Stimulated activated CD8-positive, alpha-beta memory T cell treated with anti-CD3 and anti-CD28 coated beads, Interleukin-4, amount 100 ng/mL, for 24 hours (primary cell): ENCODE results near the gene PFDN6.

Source experiments
- DNase-seq: peaks from one replicate; pipeline ENCODE4 v3.0.0-alpha.2; 2020; ENCODE audit warnings: low read depth

The PFDN6 gene

DNA sequence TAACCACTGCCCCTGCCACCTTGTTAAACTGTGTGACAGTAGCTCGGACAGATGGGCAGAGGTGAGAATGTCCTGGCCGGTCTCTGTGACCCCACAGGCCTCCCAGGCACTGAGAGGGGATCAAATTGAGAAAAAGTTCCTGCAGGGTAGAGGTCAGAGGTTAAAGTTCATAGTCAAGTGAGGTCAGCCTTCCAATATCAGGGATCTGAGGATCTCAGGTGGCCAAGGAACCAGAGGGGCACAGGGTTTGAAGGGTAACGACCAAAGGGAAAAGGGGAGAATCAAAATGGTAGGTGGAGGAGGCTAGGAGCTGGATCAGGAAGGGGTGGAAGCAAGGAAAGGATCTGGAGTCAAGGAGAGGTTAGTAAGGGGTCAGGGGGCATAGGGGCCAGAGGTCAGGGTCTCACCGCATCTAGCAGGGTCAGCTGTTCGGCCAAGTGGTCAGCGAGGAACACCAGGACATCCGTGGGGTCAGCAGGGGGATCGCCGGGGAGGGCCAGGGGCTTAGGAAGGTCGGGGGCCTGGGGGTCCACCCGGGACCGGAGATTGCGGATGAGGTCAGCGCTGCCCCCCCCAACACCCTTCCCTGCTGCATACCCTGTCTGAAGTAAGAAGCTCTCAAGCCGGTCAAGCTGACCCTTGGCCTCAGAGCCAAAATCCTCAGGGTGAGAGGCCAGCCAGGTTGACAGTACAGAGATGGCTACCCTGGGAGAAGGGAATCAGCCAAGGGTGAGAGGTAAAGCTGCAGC, 6.4 kb downstream of the PFDN6 start:
- DNase-seq: no peak

DNA sequence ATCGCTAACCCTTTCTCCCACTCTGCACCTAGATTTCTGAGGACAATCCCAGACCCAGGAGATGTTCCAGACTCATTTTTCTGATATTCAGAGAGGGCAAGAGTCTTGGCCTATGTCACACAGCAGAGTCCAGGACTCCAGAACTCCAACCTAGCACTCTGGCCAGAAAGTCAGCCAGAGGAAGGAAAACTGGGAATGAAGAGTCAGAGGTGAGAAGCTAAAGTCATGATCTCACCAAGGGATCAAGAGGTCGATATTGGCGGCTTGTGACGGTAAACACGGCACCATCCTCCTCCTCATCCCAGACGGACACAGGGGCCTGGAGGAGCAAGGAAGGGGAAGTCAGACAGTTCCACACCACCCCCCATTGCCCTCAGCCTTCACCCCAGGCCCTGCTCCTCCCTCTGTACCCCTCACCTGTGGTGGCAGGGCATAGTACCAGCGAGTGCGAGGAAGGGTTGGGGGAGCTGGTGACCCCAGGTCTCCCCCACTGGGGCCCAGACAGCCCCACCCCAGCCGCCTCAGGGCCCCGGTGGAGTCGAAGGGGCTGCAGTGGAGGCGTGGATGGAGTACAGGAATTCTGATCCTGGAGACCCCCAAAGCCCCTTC, 7.5 kb downstream of the PFDN6 start:
- no peak for DNase-seq

DNA sequence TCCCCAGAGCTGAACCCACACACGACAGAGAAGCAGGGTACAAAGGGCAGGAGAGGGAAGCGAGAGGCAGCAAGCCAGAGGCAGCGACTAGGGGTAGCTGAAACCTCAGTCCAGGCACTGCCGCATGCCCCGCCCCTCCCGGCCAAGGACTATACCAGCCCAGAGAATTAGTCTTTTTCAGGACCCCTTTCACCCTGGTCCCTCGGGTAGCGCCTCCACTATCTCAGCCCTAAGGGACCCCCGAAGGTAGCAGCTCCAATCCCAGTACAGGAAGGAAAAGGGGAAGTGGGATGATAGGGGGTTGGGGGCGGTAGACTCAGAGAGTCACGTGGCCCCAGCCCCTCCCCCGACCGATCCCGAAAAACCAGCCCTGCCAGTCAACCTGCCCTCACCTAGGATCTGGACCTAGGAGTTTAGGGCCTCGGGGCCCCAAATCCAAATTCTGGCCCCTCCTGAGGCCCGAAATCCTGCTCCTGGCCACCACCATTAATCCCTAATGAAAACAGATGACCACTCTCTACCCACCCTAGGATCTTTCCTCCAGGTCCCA, 8.1 kb downstream of the PFDN6 start:
- DNase-seq: no peak

DNA sequence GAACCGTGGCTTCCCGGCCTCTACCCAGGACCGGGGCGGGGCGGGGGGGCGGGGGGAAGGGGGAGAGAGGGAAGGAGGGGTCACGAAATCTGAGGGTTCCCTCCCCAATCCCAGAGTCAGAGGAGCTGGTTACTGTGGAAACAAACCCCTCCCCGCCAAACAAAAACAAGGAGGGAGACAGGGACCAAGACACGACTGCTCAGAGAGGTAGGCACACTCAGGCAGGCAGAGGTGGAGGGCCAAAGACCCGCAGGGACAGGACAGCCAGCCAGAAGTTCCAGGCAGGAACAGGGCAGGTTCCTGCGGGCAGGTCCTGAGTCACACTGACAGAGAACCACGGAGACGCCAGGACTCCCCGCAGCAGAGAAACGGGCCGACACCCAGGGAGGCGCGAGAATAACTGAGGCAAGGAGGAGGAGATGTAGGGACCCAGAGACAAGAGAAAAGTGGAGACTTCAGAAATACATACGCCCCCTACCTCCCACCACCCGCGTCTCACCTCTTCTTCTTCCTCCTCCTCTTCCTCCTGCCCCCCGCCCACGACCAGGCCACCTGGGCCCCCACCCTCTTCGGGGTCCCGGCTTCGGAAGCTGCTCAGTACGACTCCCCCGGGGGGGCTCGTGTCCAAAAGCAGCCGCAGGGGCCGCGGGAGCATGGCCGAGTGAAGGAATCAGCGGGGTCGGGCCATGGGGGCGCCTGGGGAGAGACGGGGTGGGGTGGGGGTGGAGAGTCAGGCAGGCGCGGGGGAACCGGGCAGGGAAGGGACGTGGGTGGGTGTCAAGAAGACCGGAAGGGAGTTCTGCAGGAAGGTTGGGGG, 8.8 kb downstream of the PFDN6 start:
- no peak for DNase-seq

DNA sequence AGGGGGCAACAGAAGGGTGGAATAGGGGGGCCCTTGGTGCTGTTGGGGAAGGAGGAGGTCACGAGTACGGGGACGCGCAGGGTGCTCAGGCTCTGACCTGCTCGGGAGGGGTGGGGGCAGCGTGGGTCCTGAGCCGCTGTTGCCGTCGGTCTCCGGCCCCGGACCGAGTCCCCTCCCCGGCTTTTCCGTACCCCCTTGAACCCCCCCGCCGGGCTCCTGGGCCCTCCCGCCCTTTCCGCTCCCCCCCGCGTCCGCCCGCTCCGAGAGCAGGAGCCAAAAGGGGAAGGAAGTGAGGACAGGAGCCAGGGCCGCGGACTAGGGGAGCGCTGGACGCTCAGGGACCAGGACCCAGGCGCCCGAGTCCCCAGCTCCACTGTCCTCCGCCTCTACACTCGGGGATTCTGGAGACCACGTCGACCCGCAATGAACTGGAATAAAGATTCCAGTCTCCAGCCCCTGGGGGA, 9.4 kb downstream of the PFDN6 start, which contains the start of gene RGL2:
Gene RGL2, minus strand, starts transcription at position 170 of the 464 bp plus-strand sequence. CDS start 332 bp downstream, outside the sequence.
- no peak for DNase-seq

DNA sequence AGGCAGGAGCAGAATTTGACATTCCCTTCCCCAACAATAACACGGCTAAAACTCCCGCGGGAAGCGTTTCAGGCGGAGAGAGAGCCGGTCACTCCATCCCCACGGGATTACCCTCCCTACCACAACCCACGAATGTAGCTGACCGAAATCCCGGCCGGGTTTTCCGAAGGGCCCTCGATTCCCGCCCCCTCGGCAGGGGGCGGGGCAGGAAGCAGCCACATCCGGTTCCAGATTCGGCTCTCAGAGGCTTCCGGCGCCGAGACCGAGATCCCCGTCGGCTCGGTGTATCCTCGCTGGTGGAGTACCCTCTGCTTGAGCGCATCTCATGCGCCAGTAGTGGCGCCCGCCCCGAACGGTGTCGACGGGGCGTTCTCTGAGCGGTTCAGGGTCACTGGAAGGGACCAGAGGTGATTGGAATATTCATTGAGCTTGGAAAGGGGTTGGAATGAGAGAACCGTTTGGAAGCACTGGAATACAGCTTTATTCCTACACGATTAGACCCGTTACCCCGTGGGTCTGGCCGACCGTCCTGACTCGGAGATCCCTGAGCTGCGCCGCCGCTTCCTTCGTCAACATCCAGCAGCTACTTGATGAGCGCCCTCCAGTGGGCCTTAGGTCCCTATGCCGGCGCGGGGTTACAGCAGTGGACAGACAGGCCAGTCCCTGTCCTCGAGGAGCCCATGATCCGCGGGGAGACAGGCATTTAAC, 10.0 kb downstream of the PFDN6 start:
- DNase-seq: peak; percentile 90

DNA sequence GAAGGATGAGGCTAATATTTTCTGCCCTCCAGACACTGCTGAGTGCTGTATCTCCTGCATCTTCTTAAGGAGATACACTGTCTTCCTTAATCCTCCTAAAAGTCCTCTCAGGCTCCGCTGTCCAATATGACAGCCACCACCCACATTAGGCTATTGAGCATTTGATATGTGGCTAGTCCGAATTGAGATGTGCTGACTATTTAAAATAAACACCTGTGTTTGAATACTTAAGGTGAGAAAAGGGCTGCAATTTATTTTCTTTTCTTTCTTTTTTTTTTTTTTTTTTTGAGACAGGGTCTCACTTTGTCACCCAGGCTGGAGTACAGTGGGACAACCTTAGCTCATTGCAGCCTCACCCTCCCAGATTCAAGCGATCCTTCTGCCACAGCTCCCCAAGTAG, 12.5 kb downstream of the PFDN6 start:
- no peak for DNase-seq

DNA sequence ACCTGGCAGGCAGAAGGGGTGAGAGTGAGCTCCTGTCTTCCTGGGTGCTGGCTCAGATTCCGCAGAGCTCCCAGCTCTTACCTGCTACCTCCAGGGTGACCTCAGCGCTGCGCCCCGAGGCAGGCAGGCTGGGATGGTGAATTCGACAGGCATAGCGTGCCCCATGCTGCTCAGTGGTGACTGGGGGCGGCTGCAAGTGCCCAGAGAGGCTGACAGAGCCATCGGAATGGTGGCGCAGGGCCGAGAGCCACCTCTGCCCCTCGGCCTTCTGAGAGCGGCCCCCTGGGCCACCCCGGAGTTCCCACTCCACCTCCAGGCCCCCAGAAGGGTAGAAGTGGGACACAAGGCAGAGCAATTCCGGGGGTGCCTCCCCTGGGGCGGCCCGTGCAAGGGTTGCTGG, 14.8 kb downstream of the PFDN6 start:
- DNase-seq: no peak

DNA sequence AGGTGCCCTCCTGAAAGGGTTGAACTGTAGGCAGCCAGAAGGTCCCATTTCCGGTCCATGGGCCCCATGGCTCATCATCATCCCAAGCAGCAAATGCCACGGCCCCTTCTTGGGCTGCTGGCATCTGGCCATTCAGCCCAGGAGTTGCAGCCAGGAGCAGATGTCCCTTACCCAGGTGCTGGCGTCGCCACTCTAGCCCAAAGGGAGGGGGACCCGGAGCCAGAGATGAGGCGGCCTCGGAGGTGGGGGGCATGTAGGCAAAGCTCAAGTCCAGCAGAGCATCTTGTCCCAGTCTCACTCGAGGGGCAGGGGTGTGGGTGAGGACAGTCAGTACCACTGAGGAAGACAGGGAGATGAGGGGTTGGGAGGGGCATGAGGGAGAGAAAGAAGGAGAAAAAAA, 15.7 kb downstream of the PFDN6 start:
- no peak for DNase-seq

DNA sequence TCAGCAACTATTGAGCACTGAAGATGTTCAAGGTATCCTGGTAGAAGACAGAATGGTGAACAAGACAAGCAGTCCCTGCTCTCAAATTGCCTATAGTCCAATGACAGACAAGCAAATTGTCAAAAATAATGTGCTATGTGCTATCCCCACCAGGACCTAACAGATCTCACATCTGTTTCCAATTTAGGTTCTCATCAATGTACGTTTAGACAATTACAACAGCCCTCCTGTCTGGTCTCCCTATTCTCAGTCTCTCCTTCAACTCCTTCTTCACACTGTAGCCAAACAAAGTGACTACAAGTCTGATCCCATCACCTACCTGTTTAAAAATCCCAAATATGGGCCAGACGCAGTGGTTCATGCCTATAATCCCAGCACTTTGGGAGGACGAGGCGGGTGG, 17.0 kb downstream of the PFDN6 start:
- no peak for DNase-seq

DNA sequence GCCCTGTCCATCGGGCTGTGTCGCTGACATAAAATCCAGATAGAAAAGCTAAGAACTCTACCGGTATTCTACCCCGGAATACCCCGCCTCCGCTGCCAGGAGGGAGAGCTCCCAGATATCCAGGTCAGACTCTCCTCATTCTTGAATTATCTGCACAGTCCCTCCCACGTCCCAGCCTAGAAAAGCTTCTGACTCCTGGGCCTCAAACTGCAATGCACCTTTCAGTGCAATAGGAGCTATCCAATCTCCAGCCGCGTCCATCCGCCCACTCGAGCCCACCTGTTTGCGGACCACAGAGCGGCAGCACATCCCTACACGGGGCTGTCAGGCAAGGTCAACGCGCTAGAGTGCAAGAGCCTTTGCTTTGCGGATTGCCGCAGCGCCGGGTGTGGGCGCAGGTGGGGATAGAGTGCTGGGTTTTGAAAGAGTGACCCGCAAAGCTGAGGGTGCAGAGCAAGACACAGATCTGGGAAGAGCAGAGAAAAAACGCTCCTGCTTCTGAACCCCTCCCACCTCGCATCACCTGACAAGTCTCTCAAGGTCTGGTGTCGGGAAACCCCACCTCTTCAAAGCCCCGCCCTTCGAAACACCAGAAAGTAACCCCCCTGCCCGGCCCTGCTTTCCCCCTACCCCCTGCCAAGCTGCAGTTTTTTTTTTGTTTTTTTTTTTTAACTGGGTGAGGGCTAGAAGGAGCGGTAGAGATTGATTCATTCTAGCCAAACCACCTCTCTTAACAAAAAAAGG, 23.1 kb downstream of the PFDN6 start:
- DNase-seq: peak; percentile 66

DNA sequence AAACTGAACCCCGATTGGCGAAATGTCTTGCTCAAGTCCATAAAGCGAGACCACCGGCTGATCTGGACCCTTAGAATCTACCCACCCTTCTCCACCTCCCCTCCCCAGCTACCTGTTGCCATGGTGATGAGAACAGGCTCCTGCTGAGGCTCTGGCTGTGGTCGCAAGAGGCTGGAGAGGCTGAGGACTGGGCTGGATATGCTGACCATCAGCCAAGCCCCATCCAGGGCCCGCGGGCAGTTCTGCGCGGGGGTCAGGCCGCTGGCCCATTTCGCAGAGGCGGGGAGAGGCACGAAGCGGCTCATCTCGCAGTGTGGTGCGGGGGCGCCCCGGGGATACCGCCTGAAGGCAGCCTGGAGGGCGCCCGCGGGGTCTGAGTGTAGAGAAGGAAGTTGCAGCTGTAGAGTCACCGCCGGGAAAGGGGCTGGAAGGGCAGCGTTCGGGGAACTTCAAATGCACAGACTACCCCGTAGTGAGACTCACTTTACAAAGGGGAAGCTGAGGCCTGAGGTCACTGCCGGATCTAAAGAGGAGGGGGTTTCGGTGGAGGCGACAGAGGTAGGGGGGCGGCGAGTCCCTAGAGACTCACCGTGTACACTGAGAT, 23.8 kb downstream of the PFDN6 start:
- peak; percentile 32 for DNase-seq

DNA sequence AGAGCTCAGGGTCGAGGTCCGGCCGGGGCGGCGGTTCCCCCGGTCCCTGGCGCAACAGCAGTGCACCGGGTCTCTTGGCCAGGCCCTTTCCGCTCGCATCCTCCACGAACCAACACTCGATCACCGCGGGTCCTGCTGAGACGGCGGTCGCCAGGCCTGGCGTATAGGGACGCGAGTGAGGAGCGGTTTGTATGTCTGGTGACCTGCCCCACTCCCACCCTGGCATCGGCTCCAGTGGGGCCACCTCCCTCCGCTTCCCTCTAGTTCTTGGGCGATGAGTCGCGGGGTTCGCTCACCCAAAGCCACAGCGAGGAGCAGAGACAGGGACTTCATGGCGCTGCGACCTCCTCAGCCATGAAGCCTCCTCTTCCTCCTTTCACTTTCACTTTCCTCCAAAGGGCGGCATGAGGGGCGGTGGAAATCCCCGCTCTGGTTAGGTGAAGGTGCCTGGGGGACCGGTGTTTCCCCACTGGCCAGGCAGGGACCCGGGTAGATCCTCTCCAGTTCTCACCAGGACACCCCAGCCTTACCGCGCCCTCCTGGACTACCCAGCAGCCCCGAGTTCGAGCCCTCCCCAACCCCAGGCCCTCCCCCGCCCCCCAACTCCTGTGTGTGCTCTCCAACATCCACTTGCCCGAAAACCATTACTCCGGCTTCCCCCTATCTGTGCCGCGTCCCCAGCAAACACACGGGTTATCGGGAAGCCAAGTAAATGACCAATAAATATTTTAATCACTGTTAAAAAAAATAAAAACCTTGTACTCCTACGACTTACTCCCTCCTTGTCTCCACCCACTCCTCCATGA, 24.5 kb downstream of the PFDN6 start, which contains the start of gene TAPBP:
Gene TAPBP, minus strand, starts transcription at position 370 of the 806 bp plus-strand sequence. Its CDS starts 37 bp downstream, at position 333.
- peak; percentile 74 for DNase-seq

DNA sequence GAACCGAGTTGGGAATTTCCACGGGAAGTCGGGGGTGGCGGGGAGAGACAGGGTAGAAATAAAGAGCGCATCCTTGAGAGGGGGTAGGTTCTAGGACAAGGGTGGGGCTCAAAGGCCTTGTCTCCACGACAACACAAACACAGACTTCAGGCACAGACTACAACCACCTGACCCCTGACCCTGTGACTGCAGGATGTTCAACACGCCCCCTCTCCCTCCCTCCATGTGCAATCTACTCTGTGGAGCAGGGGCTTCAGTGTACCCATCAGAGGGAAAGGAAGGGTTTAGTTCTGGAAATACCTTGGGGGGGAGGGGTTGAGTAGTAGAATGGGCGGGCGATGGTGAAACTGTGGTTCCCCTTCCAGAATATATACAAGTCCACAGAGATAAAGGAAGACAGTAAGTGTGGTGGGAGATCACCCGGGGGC, 25.1 kb downstream of the PFDN6 start:
- peak; percentile 49 for DNase-seq

DNA sequence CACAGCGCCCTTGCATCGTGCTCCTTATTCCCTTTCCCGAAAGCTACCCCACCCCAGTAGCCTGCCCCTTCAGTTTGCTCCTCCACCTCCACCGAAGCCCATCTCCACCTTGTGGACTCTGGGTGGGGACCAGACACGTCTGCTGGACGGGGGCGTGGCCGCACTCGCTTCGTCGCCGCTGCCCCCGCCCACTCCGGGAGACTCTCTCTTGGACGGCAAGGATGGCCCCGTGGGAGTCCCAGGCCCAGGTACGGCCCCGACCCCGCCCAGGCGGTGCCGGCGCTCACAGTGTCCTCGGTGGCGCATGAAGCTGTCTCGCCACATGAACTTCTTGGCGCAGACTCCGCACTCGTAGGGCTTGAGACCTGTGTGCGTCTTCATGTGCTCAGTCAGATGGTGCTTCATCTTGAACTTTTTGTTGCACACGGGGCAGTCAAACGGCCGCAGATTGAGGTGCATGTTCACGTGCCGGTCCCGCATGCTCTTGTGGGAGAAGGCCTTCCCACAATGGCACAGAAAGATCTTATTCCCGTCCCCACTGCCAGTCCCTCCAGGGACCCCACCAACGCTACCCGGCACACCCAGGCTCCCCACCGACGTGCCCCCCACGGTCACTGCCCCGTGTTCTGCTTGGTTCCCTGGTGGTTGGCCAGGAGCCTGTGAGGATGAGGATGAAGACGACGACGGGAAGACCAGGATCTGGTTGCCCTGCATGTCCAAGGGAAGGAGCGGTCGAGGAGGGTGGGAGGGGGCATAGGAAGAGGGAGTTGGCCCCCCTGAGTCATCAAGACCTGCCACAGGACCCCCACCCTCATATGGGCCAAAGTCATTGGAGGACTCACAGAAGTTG, 25.8 kb downstream of the PFDN6 start:
- DNase-seq: no peak

DNA sequence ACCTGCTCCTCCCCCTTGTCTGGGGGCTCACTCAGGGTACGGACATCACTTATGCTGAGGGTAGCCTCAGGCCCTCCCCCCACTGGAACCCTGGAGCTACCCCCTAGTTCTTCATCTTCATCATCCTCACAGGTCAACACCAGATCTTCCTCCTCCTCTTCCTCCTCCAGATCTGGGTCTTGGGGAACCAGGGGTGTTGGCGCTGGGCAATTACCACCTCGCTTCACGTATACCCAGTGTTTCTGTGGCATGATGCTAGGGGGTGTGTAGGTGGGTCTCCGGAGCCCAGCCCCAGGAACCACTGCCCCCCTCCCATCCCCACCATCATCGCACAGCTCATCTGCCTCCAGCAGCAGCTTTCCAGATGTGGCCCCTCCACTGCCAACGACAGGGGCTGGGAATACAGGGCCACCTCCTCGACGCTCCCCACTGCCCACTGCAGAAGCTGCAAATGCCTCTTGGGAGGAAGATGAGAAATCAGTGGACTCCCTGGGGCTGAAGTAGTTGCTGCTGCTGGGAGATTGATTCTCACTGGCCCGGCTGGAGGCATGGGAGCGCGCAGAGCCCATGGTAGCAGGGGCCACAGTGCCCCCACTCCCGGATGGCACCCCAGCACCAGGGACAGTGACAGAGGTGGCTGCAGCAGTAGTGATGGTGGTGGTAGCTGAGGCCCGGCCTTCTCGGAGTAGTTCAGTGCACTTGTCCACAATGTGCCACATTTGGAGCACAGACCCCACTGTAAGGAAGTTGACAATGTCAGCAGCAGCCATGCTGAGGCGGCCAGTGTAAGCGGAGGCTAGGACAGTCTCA, 26.6 kb downstream of the PFDN6 start:
- no peak for DNase-seq

DNA sequence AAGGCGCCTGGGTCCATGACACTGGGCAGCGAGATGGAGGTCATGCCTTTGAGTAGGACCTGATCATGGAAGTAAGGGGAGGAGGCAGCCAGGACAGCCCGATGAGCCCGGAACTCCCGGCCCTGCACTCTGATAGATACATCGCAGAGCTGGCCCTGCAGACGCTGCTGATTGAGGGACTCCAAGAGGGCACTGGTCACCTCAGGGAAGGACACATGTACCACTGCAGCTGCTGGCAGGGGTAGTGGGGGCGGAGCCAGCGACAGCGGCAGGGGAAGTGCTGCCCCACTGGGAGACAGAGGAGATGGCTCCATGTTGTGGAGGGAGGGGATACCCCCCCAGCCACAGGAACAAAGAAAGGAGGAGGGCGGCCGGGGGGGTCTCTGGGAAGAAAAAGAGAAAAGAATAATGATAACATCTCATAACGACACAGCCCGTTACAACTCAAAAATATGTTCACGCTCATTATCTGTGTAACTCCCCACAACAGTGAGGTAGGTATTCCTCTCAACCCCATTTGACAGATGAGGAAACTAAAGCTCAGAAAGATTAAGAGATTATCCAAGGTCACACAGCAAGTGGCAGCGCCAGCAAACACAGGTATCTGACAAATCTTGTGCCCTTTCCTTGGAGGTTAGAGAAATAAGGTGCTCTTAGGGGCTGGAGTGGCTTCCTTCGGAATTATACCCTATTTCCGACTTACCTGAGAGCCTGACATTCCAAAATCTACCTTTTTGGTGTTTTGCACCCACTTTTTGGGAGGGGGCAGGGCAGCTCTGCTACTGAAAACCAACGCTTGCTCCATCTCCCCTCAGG, 27.4 kb downstream of the PFDN6 start:
- DNase-seq: no peak
